Astrocyte (in vitro differentiated cells and primary cell): ENCODE measurements around the gene HTR4. TPM values are rescaled to one million over a fixed set of nuclear protein-coding genes. Genes with fewer than 3 reads are reported as not detected.

Experiments
- DNase-seq: peaks from one replicate; pipeline ENCODE4 v3.0.0-alpha.2; 2010; ENCODE audit warnings: low read depth
- FAIRE-seq: peaks from 2 replicates; lab custom pipeline; 2011; peaks lifted over from hg19 to GRCh38; lab: Jason Lieb, UNC
- H2AFZ ChIP-seq: 2 replicates; pipeline ENCODE4 v1.6.0; 2012; ENCODE audit warnings: low read depth, low read length, inconsistent platforms
- H3K27ac ChIP-seq: 2 replicates; pipeline ENCODE4 v1.5.1; 2011; ENCODE audit warnings: low read depth, low read length, inconsistent platforms
- H3K27me3 ChIP-seq: 2 replicates; pipeline ENCODE4 v1.6.0; 2011; ENCODE audit warnings: low read length, inconsistent platforms; ENCODE audit not compliant: insufficient read depth
- H3K36me3 ChIP-seq: 2 replicates; pipeline ENCODE4 v1.5.1; 2011; ENCODE audit warnings: low read length, inconsistent platforms; ENCODE audit not compliant: insufficient read depth
- H3K4me1 ChIP-seq: 2 replicates; pipeline ENCODE4 v1.5.1; 2011; ENCODE audit warnings: low read length, inconsistent platforms; ENCODE audit not compliant: insufficient read depth
- H3K4me2 ChIP-seq: 2 replicates; pipeline ENCODE4 v1.6.0; 2012; ENCODE audit warnings: low read length, inconsistent platforms
- H3K4me3 ChIP-seq: 2 replicates; pipeline ENCODE4 v1.5.1; 2011; ENCODE audit warnings: low read depth, mild to moderate bottlenecking, low read length, inconsistent platforms; ENCODE audit not compliant: insufficient read depth
- H3K79me2 ChIP-seq: 2 replicates; pipeline ENCODE4 v1.6.0; 2012; ENCODE audit warnings: mild to moderate bottlenecking, low read length, inconsistent platforms; ENCODE audit not compliant: insufficient read depth
- H3K9ac ChIP-seq: 2 replicates; pipeline ENCODE4 v1.6.0; 2012; ENCODE audit warnings: mild to moderate bottlenecking, low read length, inconsistent platforms
- H3K9me3 ChIP-seq: 2 replicates; pipeline ENCODE4 v1.5.1; 2012; ENCODE audit warnings: low read depth, mild to moderate bottlenecking, low read length, inconsistent platforms; ENCODE audit not compliant: insufficient read depth
- H4K20me1 ChIP-seq: 2 replicates; pipeline ENCODE4 v1.6.0; 2012; ENCODE audit warnings: low read length, inconsistent platforms; ENCODE audit not compliant: insufficient read depth
- H3K27ac Mint-ChIP-seq: one replicate; pipeline ENCODE4 v1.8.0; 2021; ENCODE audit warnings: mild to moderate bottlenecking, mixed read lengths; ENCODE audit not compliant: unreplicated experiment
- H3K27me3 Mint-ChIP-seq: one replicate; pipeline ENCODE4 v1.8.0; 2021; ENCODE audit warnings: low read depth, mixed read lengths; ENCODE audit not compliant: unreplicated experiment
- H3K36me3 Mint-ChIP-seq: one replicate; pipeline ENCODE4 v1.8.0; 2021; ENCODE audit warnings: low read depth, mixed read lengths; ENCODE audit not compliant: unreplicated experiment
- H3K4me1 Mint-ChIP-seq: one replicate; pipeline ENCODE4 v1.8.0; 2021; ENCODE audit warnings: low read depth, mixed read lengths; ENCODE audit not compliant: unreplicated experiment
- H3K4me3 Mint-ChIP-seq: one replicate; pipeline ENCODE4 v1.8.0; 2021; ENCODE audit warnings: mild to moderate bottlenecking, moderate library complexity, mixed read lengths; ENCODE audit not compliant: unreplicated experiment
- H3K9me3 Mint-ChIP-seq: one replicate; pipeline ENCODE4 v1.8.0; 2021; ENCODE audit warnings: mild to moderate bottlenecking, mixed read lengths; ENCODE audit not compliant: unreplicated experiment
- CTCF ChIP-seq: IDR thresholded peaks from 2 replicates; pipeline ENCODE4 v1.5.1; 2011; ENCODE audit warnings: low read depth, mild to moderate bottlenecking, inconsistent platforms, low read length, moderate library complexity; ENCODE audit not compliant: insufficient read depth
- EZH2 ChIP-seq: IDR thresholded peaks from 2 replicates; pipeline ENCODE4 v1.6.1; 2012; ENCODE audit warnings: mild to moderate bottlenecking, low read length, inconsistent platforms; ENCODE audit not compliant: insufficient read depth
- total RNA-seq: library from RNA; stranded (reverse); gene quantifications from 2 replicates; pipeline ENCODE4 v1.2.1, GENCODE V29; 2021

Gene HTR4
- total RNA-seq, 1 donor from 2014 or later, result not detected

- Mint-ChIP-seq H3K27ac (no peak overlapping the region), H3K4me3 (no peak overlapping the region), H3K9me3 (peaks cover 3% of the 10 kb centered on the region), H3K36me3 (no peaks in the 10 kb centered on the region), H3K27me3 (peaks cover 2% of the 10 kb centered on the region), H3K4me1 (no peaks in the 10 kb centered on the region)
- no peak overlapping the region for H2AFZ ChIP-seq
- H3K4me3 ChIP-seq, result no peak overlapping the region
- H4K20me1 ChIP-seq, result no peaks in the 10 kb centered on the region
- TF ChIP-seq CTCF, result no peak
- TF ChIP-seq EZH2, result no peak
- H3K27ac ChIP-seq, result no peak overlapping the region
- H3K4me2 ChIP-seq, result no peak overlapping the region
- no peaks in the 10 kb centered on the region for H3K36me3 ChIP-seq
- H3K9ac ChIP-seq, result no peak overlapping the region
- H3K4me1 ChIP-seq, result no peaks in the 10 kb centered on the region
- H3K27me3 ChIP-seq, result no peaks in the 10 kb centered on the region
- FAIRE-seq (no peak), DNase-seq (no peak)
- no peaks in the 10 kb centered on the region for H3K9me3 ChIP-seq
- no peaks in the 10 kb centered on the region for H3K79me2 ChIP-seq
These were observed 12.0 kb upstream of the HTR4 start for GRCh38 chr5:148666353-148666752.

DNA sequence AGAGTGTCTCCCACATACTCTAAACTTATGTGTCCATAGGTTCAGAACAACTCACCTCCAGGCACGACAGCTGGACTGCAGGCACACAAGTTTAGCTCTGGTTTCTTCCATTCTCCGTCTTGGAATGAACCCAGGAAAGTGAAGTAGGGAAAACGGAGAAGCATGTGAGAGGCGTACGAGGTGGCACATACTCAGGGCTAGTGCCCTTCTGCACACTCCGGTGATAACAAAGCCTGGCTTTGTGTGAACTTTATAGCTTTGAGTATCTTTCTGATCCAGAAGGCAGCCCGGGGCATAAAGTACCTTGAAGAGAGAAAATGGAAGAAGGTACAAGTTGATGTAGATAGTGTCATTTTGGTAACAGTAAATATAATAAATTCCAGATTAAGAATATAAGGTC lies 11.1 kb upstream of the HTR4 start:
- Histone ChIP-seq H3K4me2 (no peak overlapping the region), H3K27me3 (no peaks in the 10 kb centered on the region), H2AFZ (no peak overlapping the region), H3K27ac (no peak overlapping the region), H3K9me3 (no peaks in the 10 kb centered on the region), H3K9ac (no peak overlapping the region), H3K4me3 (no peak overlapping the region), H3K4me1 (no peaks in the 10 kb centered on the region), H3K79me2 (no peaks in the 10 kb centered on the region), H3K36me3 (no peaks in the 10 kb centered on the region), H4K20me1 (no peaks in the 10 kb centered on the region)
- H3K9me3 Mint-ChIP-seq, result peaks cover 3% of the 10 kb centered on the region
- TF ChIP-seq EZH2 (no peak), CTCF (no peak)
- H3K4me3 Mint-ChIP-seq, result no peak overlapping the region
- H3K27ac Mint-ChIP-seq, result no peak overlapping the region
- DNase-seq (no peak), FAIRE-seq (no peak)
- H3K36me3 Mint-ChIP-seq, result no peaks in the 10 kb centered on the region
- H3K27me3 Mint-ChIP-seq, result peaks cover 6% of the 10 kb centered on the region
- H3K4me1 Mint-ChIP-seq, result no peaks in the 10 kb centered on the region

GRCh38 chr5:148663509-148663908 lies 9.2 kb upstream of the HTR4 start:
- no peak overlapping the region for H3K9ac ChIP-seq
- TF ChIP-seq EZH2 (no peak), CTCF (no peak)
- no peaks in the 10 kb centered on the region for H3K36me3 ChIP-seq
- Mint-ChIP-seq H3K4me1 (no peaks in the 10 kb centered on the region), H3K27me3 (peaks cover 14% of the 10 kb centered on the region), H3K36me3 (no peaks in the 10 kb centered on the region), H3K27ac (no peak overlapping the region), H3K9me3 (peaks cover under 1% of the 10 kb centered on the region), H3K4me3 (no peak overlapping the region)
- H3K4me2 ChIP-seq, result no peak overlapping the region
- H3K9me3 ChIP-seq, result no peaks in the 10 kb centered on the region
- H3K4me1 ChIP-seq, result no peaks in the 10 kb centered on the region
- H4K20me1 ChIP-seq, result no peaks in the 10 kb centered on the region
- no peak overlapping the region for H3K27ac ChIP-seq
- no peak overlapping the region for H3K4me3 ChIP-seq
- no peak for FAIRE-seq
- H3K79me2 ChIP-seq, result no peaks in the 10 kb centered on the region
- no peaks in the 10 kb centered on the region for H3K27me3 ChIP-seq
- H2AFZ ChIP-seq, result no peak overlapping the region
- DNase-seq, result no peak
